HL-60 (cell line): Measurements from ENCODE around the gene OR52I2.

Source experiments
- CTCF ChIP-seq: IDR thresholded peaks from one replicate; pipeline ENCODE4 v1.5.1; 2011; ENCODE audit warnings: low read length, control low read depth, inconsistent platforms; ENCODE audit not compliant: insufficient read depth
- GABPA ChIP-seq: IDR thresholded peaks from 2 replicates; pipeline ENCODE4 v1.6.1; 2012; ENCODE audit warnings: low read depth
- POLR2AphosphoS5 ChIP-seq: IDR thresholded peaks from 2 replicates; pipeline ENCODE4 v1.6.1; 2012; ENCODE audit warnings: low read depth
- REST ChIP-seq: IDR thresholded peaks from 2 replicates; pipeline ENCODE4 v1.6.1; 2012; ENCODE audit warnings: low read depth; ENCODE audit not compliant: insufficient replicate concordance
- SPI1 ChIP-seq: IDR thresholded peaks from 2 replicates; pipeline ENCODE4 v1.6.1; 2012; ENCODE audit warnings: low read depth, mild to moderate bottlenecking, borderline replicate concordance

GRCh38 chr11:4636962-4637661 lies 55.6 kb downstream of the OR52I2 start, which contains the start of gene OR51D1:
- TF ChIP-seq CTCF (peak; percentile 98), POLR2AphosphoS5 (no peak), GABPA (no peak), SPI1 (no peak), REST (no peak)
